ENCODE data around the gene EFCAB6.
"Not testable (repeated sequence)": the region's sequence is repeated elsewhere in the genome, so short reads cannot be mapped to it uniquely, and the experiment has no call there.

Gene EFCAB6

DNA sequence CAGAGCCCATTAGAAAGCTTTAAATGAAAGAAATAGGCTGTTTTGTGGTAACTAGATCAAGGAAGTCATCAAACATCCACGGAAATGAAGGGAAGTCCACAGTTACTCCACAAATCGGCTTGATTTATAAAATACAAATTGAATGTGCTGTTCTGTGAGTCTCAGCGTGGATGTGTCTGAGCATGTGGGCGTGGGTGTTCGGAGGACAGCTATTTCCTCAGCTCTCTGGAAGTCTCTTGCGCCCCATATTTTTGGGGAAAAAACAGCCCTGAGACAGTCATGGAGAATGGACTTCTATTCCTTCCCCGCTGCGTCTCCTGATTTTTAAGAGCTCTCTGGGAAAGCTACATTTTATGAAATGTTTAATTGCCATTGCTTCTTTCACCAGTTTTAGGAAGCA, 144.4 kb downstream of the EFCAB6 start:
- no peak for TF ChIP-seq ARNTL (CRISPR knock-in tag; IDR thresholded peaks at IDR 0.05; ENCODE audit: borderline replicate concordance, low read depth)
- no peak for TF ChIP-seq CREB5 (CRISPR knock-in tag; IDR thresholded peaks at IDR 0.05; ENCODE audit: low read depth)
- no peak for TF ChIP-seq OSR1 (CRISPR knock-in tag; IDR thresholded peaks at IDR 0.05)
- ATAC-seq = no peak

DNA sequence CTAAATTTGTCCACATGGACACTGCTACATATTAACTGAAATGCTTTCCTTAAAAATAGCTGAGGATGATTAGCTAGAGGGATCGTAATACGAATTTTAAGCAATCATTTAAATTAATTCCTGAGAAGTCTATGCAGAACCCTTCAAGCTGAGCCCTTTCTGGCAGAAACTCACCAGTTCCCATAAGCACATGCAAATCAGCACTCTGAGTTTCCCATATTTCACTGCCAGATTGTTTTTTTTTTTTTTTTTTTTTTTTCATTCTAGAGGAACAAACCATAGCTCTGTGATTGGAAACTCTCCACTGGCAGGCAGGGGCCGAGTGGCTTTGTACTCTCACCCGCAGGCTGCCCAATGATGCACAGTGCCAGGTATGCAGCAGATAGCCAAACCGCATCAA, 145.6 kb downstream of the EFCAB6 start:
- ATAC-seq = no peak
- no peak for TF ChIP-seq TOX (CRISPR knock-in tag; IDR thresholded peaks at IDR 0.05; ENCODE audit: borderline replicate concordance)

GRCh38 chr22:43658823-43659222, 153.3 kb downstream of the EFCAB6 start:
- TF ChIP-seq RARB (CRISPR knock-in tag; IDR thresholded peaks at IDR 0.05) = no peak
- TF ChIP-seq TSHZ2 (CRISPR knock-in tag; IDR thresholded peaks at IDR 0.05) = no peak
- TF ChIP-seq GLIS3 (CRISPR knock-in tag; IDR thresholded peaks at IDR 0.05) = no peak
- no peak for TF ChIP-seq ARNTL (CRISPR knock-in tag; IDR thresholded peaks at IDR 0.05; ENCODE audit: borderline replicate concordance, low read depth)
- no peak for TF ChIP-seq CREB5 (CRISPR knock-in tag; IDR thresholded peaks at IDR 0.05; ENCODE audit: low read depth)
- no peak for TF ChIP-seq CSDC2 (CRISPR knock-in tag; IDR thresholded peaks at IDR 0.05)
- TF ChIP-seq SNAI2 (CRISPR knock-in tag; IDR thresholded peaks at IDR 0.05) = no peak
- TF ChIP-seq TCF4 (CRISPR knock-in tag; IDR thresholded peaks at IDR 0.05; ENCODE audit: borderline replicate concordance) = no peak
- TF ChIP-seq ZNF8 (CRISPR knock-in tag; IDR thresholded peaks at IDR 0.05) = no peak
- no peak for TF ChIP-seq ZFP3 (CRISPR knock-in tag; IDR thresholded peaks at IDR 0.05)
- TF ChIP-seq PPARA (CRISPR knock-in tag; IDR thresholded peaks at IDR 0.05; ENCODE audit: borderline replicate concordance) = no peak
- TF ChIP-seq, protein P1, sequence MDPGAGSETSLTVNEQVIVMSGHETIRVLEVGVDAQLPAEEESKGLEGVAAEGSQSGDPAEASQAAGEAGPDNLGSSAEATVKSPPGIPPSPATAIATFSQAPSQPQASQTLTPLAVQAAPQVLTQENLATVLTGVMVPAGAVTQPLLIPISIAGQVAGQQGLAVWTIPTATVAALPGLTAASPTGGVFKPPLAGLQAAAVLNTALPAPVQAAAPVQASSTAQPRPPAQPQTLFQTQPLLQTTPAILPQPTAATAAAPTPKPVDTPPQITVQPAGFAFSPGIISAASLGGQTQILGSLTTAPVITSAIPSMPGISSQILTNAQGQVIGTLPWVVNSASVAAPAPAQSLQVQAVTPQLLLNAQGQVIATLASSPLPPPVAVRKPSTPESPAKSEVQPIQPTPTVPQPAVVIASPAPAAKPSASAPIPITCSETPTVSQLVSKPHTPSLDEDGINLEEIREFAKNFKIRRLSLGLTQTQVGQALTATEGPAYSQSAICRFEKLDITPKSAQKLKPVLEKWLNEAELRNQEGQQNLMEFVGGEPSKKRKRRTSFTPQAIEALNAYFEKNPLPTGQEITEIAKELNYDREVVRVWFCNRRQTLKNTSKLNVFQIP (CRISPR knock-in tag; IDR thresholded peaks at IDR 0.05; ENCODE audit: borderline replicate concordance, low read depth) = no peak

DNA sequence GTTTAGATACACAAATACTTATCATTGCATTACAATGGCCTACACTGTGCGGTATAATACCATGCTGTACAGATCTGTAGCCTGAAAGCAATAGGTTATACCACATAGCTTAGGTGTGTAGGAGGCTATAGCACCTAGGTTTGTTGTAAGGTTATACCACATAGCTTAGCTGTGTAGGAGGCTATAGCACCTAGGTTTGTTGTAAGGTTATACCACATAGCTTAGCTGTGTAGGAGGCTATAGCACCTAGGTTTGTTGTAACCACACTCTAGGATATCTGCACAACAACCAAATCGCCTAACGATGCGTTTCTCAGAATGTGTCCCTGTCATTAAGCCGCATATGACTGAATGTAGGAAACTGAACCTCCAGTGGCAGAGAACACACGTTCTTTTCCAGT, 155.5 kb downstream of the EFCAB6 start:
- not testable (repeated sequence) for ATAC-seq

More at GRCh38 chr22:43658823-43659222, 153.3 kb downstream of the EFCAB6 start:
- no peak for ATAC-seq

DNA sequence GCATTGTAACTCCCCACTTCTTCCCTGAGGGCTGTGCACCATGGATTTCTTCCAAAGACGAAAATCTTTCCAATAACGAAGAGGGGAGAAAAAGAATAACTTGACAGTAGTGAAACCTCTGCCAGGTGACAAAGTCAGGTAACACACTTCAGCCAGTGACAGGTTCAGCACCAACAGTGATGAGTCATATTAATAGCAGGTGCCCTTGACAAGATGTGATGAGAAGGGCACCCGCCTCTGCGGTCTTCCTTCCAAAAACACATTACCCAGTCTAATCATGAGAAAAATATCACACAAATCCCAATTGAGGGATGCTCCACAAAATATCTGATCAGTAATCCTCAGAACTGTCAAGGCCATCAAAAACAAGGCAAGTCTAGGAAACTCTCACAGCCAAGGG, 157.8 kb downstream of the EFCAB6 start:
- no peak for TF ChIP-seq TOX (CRISPR knock-in tag; IDR thresholded peaks at IDR 0.05; ENCODE audit: borderline replicate concordance)
- no peak for TF ChIP-seq TCF4 (CRISPR knock-in tag; IDR thresholded peaks at IDR 0.05; ENCODE audit: borderline replicate concordance)
- TF ChIP-seq TSHZ2 (CRISPR knock-in tag; IDR thresholded peaks at IDR 0.05) = no peak
- TF ChIP-seq ZNF8 (CRISPR knock-in tag; IDR thresholded peaks at IDR 0.05) = no peak
- no peak for TF ChIP-seq ZC3H10 (CRISPR knock-in tag; IDR thresholded peaks at IDR 0.05)
- ATAC-seq = no peak

All from SK-N-SH treated with all-trans-retinoic acid at 6 μM for 48 hours (cell line).